Measurements from ENCODE around the gene PGM2L1.

DNA sequence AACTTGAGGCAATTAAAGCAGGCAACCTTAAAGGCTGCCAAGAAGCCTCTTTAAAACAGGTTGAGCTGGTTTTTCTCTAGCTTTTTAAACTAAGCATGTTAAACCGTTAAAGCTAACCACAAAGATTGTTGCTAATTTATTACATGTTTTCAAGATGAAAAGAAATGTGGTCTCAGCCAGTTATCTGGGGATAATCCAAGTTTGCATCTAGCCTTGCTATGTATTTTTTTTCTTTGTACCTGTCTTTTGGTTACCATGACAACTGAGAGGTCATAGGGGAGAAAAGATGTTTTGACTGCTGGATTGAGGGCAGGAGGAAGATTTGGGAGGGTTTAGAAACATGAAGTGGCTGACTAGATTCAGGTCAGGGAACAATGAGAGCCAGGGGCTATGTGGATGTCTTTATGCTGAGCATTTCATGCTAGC is 19.2 kb upstream of the PGM2L1 start:
- TF ChIP-seq PPARA (CRISPR knock-in tag; IDR thresholded peaks at IDR 0.05; ENCODE audit: borderline replicate concordance) (no peak), ZNF565 (CRISPR knock-in tag; conservative IDR thresholded peaks at IDR 0.05; ENCODE audit: low read depth) (no peak), ZFP3 (CRISPR knock-in tag; IDR thresholded peaks at IDR 0.05) (no peak), OSR1 (CRISPR knock-in tag; IDR thresholded peaks at IDR 0.05) (no peak), ZC3H10 (CRISPR knock-in tag; IDR thresholded peaks at IDR 0.05) (no peak), ISL1 (CRISPR knock-in tag; IDR thresholded peaks at IDR 0.05) (no peak), CSDC2 (CRISPR knock-in tag; IDR thresholded peaks at IDR 0.05) (no peak), BACH2 (CRISPR knock-in tag; IDR thresholded peaks at IDR 0.05; ENCODE audit: borderline replicate concordance) (no peak), TOX (CRISPR knock-in tag; IDR thresholded peaks at IDR 0.05; ENCODE audit: borderline replicate concordance) (no peak), RARB (CRISPR knock-in tag; IDR thresholded peaks at IDR 0.05) (no peak), SNAI2 (CRISPR knock-in tag; IDR thresholded peaks at IDR 0.05) (no peak)
- TF ChIP-seq, protein P1, sequence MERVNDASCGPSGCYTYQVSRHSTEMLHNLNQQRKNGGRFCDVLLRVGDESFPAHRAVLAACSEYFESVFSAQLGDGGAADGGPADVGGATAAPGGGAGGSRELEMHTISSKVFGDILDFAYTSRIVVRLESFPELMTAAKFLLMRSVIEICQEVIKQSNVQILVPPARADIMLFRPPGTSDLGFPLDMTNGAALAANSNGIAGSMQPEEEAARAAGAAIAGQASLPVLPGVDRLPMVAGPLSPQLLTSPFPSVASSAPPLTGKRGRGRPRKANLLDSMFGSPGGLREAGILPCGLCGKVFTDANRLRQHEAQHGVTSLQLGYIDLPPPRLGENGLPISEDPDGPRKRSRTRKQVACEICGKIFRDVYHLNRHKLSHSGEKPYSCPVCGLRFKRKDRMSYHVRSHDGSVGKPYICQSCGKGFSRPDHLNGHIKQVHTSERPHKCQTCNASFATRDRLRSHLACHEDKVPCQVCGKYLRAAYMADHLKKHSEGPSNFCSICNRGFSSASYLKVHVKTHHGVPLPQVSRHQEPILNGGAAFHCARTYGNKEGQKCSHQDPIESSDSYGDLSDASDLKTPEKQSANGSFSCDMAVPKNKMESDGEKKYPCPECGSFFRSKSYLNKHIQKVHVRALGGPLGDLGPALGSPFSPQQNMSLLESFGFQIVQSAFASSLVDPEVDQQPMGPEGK (CRISPR knock-in tag; IDR thresholded peaks at IDR 0.05; ENCODE audit: borderline replicate concordance), result no peak
- TF ChIP-seq, protein P2, sequence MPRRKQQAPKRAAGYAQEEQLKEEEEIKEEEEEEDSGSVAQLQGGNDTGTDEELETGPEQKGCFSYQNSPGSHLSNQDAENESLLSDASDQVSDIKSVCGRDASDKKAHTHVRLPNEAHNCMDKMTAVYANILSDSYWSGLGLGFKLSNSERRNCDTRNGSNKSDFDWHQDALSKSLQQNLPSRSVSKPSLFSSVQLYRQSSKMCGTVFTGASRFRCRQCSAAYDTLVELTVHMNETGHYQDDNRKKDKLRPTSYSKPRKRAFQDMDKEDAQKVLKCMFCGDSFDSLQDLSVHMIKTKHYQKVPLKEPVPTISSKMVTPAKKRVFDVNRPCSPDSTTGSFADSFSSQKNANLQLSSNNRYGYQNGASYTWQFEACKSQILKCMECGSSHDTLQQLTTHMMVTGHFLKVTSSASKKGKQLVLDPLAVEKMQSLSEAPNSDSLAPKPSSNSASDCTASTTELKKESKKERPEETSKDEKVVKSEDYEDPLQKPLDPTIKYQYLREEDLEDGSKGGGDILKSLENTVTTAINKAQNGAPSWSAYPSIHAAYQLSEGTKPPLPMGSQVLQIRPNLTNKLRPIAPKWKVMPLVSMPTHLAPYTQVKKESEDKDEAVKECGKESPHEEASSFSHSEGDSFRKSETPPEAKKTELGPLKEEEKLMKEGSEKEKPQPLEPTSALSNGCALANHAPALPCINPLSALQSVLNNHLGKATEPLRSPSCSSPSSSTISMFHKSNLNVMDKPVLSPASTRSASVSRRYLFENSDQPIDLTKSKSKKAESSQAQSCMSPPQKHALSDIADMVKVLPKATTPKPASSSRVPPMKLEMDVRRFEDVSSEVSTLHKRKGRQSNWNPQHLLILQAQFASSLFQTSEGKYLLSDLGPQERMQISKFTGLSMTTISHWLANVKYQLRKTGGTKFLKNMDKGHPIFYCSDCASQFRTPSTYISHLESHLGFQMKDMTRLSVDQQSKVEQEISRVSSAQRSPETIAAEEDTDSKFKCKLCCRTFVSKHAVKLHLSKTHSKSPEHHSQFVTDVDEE (CRISPR knock-in tag; IDR thresholded peaks at IDR 0.05), result no peak

Measured in SK-N-SH treated with all-trans-retinoic acid at 6 μM for 48 hours (cell line).